Astrocyte (in vitro differentiated cells and primary cell): ENCODE measurements around the gene STUM.

Source experiments
- EZH2 ChIP-seq: IDR thresholded peaks from 2 replicates; pipeline ENCODE4 v1.6.1; 2012; ENCODE audit warnings: mild to moderate bottlenecking, low read length, inconsistent platforms; ENCODE audit not compliant: insufficient read depth
- TF ChIP-seq, protein P1 (sequence below): IDR thresholded peaks from 2 replicates; pipeline ENCODE4 v1.5.1; 2011; ENCODE audit warnings: low read depth, mild to moderate bottlenecking, inconsistent platforms, low read length, moderate library complexity; ENCODE audit not compliant: insufficient read depth

- no peak for TF ChIP-seq EZH2
- TF ChIP-seq, protein P1, sequence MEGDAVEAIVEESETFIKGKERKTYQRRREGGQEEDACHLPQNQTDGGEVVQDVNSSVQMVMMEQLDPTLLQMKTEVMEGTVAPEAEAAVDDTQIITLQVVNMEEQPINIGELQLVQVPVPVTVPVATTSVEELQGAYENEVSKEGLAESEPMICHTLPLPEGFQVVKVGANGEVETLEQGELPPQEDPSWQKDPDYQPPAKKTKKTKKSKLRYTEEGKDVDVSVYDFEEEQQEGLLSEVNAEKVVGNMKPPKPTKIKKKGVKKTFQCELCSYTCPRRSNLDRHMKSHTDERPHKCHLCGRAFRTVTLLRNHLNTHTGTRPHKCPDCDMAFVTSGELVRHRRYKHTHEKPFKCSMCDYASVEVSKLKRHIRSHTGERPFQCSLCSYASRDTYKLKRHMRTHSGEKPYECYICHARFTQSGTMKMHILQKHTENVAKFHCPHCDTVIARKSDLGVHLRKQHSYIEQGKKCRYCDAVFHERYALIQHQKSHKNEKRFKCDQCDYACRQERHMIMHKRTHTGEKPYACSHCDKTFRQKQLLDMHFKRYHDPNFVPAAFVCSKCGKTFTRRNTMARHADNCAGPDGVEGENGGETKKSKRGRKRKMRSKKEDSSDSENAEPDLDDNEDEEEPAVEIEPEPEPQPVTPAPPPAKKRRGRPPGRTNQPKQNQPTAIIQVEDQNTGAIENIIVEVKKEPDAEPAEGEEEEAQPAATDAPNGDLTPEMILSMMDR, result no peak
Observed at GRCh38 chr1:226550672-226551041, 2.1 kb downstream of the STUM start.
